Measurements from ENCODE around the gene IGFBPL1. TPM values are rescaled to one million over a fixed set of nuclear protein-coding genes. Genes with fewer than 3 reads are reported as not detected.

IGFBPL1 gene
- total RNA-seq, 1 experiment from 2014 or later, result 37.9 TPM

- Histone ChIP-seq H2BK15ac (ENCODE audit: low read depth, low read length) (no peak overlapping the region), H2AK5ac (ENCODE audit: insufficient read length, low read length) (no peak overlapping the region), H2BK12ac (ENCODE audit: insufficient read length, low read depth, low read length) (no peak overlapping the region), H3K79me2 (ENCODE audit: insufficient read depth, low read length) (no peaks in the 10 kb centered on the region), H3K27me3 (ENCODE audit: insufficient read depth, low read length) (no peaks in the 10 kb centered on the region), H3K4ac (ENCODE audit: low read depth, low read length) (no peak overlapping the region), H3K23ac (ENCODE audit: insufficient read length, low read depth, low read length) (no peak overlapping the region), H3K79me1 (ENCODE audit: insufficient read depth, low read depth, low read length, poor library complexity, severe bottlenecking) (no peaks in the 10 kb centered on the region), H3T11ph (ENCODE audit: low read length) (no peak overlapping the region), H4K20me1 (ENCODE audit: control insufficient read depth, insufficient read depth, insufficient read length) (no peaks in the 10 kb centered on the region), H3K4me2 (ENCODE audit: insufficient read depth, insufficient read length, low read length) (no peak overlapping the region), H3K14ac (ENCODE audit: insufficient read depth, low read length) (no peak overlapping the region; the same call in 1 of the 2 replicates), H3K9ac (ENCODE audit: extremely low read depth, insufficient read length, low read length) (no peak overlapping the region), H3K23me2 (ENCODE audit: insufficient read length, low read depth, low read length, poor library complexity, severe bottlenecking) (no peaks in the 10 kb centered on the region), H2BK5ac (ENCODE audit: insufficient read length, low read length) (no peak overlapping the region), H3K9me3 (ENCODE audit: control insufficient read depth, low read depth, low read length) (no peaks in the 10 kb centered on the region), H3K27ac (ENCODE audit: insufficient read length, low read depth, low read length) (no peak overlapping the region), H3K4me1 (ENCODE audit: insufficient read depth, low read length) (no peaks in the 10 kb centered on the region), H2BK20ac (ENCODE audit: low read depth, low read length, poor library complexity, severe bottlenecking) (no peak overlapping the region), H2AFZ (ENCODE audit: low read length) (no peak overlapping the region), H3K56ac (ENCODE audit: insufficient read length, low read depth, low read length) (no peak overlapping the region), H4K91ac (ENCODE audit: insufficient read length, low read depth, low read length) (no peak overlapping the region), H4K5ac (ENCODE audit: insufficient read length, low read depth, low read length) (no peak overlapping the region), H2BK120ac (ENCODE audit: low read depth, low read length, poor library complexity, severe bottlenecking) (no peak overlapping the region), H3K18ac (ENCODE audit: insufficient read length, low read depth, low read length) (no peak overlapping the region), H4K8ac (replicated peaks; ENCODE audit: insufficient read length, low read depth, low read length) (no peak overlapping the region)
- no peaks in the 10 kb centered on the region for H3K36me3 Mint-ChIP-seq (ENCODE audit: insufficient read depth in 1 of 3, low read depth in 3 of 3)
- peaks cover 62% of the 10 kb centered on the region for H3K27me3 Mint-ChIP-seq (ENCODE audit: low read depth)
- no peak overlapping the region for H3K4me3 Mint-ChIP-seq
- H3K4me1 Mint-ChIP-seq, result peaks cover 15 to 21% of the 10 kb centered on the region in 2 experiments
- TF ChIP-seq CTCF (conservative IDR thresholded peaks at IDR 0.05), result no peak
- no peak overlapping the region; a peak in 1 of 7 replicates for H3K27ac Mint-ChIP-seq
- DNase-seq, result no peak
- peaks cover 0 to 3% of the 10 kb centered on the region in 2 experiments; a peak in 2 of 5 replicates for H3K9me3 Mint-ChIP-seq
- no CpG with 5 or more reads among the region's 5 CpGs for WGBS (ENCODE audit: extremely low coverage, insufficient read length, low lambda C conversion rate)
Observed at GRCh38 chr9:38359689-38360385, 64.4 kb downstream of the IGFBPL1 start.
